HG03354 (cell line): Measurements from ENCODE around the gene PP2D1.
"Not testable (repeated sequence)": the region's sequence is repeated elsewhere in the genome, so short reads cannot be mapped to it uniquely, and the experiment has no call there.

Experiments used
- ATAC-seq: cut with Tn5 transposase; IDR thresholded peaks from one replicate; pipeline ENCODE4 v1.9.1; 2021; ENCODE audit warnings: mild to moderate bottlenecking; ENCODE audit not compliant: unreplicated experiment, poor library complexity, severe bottlenecking

PP2D1 gene

DNA sequence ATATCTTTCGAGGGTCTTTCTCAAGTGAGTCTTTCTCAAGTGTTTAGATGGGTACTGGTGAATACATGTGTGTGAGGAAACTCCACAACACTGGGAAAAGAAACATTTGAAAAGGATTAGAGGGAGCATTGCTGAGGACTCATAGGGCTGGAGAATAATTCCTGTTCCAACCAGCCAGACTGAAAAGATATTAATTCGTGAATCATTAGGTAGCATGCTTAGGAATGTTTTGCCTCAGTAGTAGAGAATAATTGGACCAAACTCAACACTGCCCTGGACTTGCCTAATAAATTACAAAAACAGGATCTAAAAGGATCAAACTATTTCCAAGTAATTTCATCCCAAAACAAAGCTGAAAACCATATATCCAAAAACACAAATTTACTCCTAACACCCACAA, 17.3 kb downstream of the PP2D1 start:
- no peak for ATAC-seq

DNA sequence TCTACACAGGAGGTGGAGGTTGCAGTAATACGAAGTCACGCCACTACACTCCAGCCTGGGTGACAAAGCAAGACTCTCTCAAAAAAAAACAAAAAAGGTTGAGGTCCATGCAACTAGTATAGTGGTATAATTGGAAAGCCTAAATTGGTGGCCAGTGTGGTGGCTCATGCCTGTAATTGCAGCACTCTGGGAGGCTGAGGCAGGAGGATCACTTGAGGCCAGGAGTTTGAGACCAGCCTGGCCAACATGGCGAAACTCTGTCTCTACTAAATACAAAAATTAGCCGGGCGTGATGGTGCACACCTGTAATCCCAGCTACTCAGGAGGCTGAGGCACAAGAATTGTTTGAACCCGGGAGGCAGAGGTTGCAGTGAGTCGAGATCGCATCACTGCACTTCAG, 23.2 kb downstream of the PP2D1 start:
- not testable (repeated sequence) for ATAC-seq

DNA sequence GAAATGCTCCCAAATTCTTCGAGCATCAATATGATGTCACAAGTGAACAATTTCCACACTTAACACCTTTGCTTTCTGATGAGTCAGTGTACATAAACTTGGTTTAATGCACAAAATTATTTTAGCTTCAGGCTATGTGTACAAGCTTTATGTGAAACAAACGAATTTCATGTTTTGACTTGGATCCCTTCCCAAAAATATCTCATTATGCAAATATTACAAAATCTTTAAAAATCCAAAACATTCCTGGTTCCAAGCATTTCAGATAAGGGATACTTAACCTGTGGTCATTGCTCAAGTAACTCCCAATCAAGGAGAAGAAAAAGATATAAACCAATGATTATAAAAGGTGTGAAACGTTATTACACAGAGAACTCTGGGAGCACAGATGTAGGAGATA, 40.0 kb downstream of the PP2D1 start:
- no peak for ATAC-seq

DNA sequence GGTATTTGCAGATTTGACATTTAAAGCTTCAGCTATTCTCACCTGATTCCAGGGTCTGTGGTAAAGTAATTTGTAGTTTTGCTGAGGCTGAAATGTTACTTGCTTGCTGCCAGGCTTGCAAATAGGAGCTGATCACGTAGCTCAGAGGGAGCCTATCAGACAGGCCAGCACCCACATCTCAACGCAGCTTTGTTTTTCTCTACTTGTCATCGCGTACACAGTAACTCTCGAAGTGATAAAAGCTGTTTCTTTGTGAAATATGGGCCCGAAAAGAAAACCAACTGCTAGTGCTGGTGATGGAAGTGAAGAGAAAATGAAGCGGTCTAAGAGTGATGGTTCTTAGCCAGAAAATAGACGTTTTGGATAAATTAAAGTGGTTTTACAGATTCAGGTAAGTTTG, 41.7 kb downstream of the PP2D1 start:
- no peak for ATAC-seq

DNA sequence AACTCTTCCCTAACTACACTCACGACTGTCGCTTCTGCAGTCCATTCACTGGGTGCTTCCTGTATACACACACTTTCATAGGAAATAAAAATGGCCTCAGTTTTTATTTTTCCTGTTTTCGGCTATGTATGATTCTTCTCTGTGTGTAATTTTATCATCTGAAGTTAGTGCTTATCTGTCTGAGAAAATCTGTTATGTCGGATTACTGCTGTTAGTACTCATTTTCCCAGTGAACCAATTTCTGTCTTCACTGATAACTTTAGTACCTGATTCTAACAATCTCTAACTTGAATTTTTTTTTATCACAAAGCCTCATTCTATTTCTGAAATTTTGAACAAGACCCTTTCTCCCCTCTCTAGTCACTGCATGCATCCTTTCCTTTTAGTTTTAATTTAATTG, 44.3 kb downstream of the PP2D1 start:
- ATAC-seq, result no peak

DNA sequence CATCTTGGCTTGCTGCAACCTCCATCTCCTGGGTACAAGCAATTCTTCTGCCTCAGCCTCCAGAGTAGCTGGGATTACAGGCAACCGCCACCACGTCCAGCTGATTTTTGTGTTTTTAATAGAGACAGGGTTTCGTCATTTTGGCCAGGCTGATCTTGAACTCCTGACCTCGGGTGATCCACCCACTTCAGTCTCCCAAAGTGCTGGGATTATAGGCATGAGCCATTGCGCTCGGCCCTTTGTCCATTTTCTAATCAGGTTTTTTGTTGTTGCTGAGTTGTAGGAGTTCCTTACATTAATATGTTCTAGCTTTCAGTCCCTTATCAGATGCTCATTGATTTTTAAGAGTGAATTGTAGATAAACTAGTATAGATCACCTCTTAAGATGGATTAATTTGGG, 44.9 kb downstream of the PP2D1 start:
- no peak for ATAC-seq

DNA sequence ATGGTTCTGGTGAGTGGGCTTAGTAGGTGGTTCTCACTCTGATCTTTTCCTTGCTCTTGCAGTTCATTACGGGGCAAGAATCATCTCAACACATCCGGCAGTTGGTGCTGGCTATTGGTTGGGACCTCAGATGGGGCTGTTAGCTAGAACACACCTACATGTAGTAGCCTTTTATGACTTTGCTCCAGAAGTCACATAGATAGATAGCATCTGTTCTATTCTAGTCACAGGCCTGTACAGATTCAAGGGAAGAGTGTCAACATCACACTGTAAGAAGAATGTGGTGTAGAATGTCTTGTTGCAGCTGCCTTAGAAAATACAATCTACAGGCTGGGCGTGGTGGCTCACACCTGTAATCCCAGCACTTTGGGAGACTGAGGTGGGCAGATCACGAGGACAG, 50.1 kb downstream of the PP2D1 start:
- no peak for ATAC-seq

DNA sequence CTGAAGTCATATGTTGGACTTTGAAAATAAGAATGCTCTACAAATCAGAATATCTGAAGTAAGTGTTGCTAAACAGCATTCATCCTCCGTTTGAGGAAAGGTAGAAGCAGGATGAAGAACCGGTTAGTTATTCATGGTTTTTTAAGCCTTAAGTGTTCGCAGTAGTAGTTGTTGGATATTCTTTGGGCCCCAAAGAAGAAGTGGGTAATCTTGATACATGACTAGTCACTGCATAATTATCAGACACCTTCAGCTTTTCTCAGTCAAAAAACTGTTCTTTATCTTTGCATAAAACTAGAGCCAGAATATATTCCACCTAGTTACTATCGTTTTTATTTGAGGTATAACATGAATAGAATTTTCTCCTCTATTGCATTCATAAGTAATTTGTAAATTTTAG, 51.4 kb downstream of the PP2D1 start:
- ATAC-seq, result no peak

DNA sequence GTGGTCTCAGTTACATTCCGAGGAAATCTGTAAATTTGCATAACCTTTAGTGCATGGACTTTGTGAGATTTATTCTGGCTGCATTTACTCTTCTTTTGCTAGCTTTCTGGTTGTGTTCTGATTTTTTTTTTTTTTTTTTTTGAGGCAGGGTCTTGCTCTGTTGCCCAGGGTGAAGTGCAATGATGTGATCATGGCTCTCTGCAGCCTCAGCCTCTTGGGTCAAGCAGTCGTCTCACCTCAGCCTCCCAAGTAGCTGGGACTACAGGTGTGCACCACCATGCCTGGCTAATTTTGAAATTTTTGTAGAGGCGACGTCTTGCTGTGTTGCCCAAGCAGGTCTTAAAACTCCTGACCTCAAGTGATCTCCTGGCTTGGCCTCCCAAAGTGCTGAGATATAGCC, 52.6 kb downstream of the PP2D1 start:
- no peak for ATAC-seq

DNA sequence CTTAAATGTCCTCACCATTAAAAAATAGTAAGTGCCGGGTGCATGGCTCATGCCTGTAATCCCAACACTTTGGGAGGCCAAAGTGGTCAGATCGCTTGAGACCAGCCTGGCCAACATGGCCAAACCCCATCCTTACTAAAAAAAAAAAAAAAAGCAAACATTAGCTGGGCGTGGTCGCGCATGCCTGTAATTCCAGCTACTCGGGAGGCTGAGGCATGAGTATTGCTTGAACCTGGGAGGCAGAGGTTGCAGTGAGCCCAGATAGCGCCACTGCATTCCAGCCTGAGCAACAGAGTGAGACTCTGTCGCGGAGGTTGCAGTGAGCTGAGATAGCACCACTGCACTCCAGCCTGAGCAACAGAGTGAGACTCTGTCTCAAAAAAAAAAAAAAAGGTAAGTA, 54.7 kb downstream of the PP2D1 start:
- ATAC-seq, result not testable (repeated sequence)

DNA sequence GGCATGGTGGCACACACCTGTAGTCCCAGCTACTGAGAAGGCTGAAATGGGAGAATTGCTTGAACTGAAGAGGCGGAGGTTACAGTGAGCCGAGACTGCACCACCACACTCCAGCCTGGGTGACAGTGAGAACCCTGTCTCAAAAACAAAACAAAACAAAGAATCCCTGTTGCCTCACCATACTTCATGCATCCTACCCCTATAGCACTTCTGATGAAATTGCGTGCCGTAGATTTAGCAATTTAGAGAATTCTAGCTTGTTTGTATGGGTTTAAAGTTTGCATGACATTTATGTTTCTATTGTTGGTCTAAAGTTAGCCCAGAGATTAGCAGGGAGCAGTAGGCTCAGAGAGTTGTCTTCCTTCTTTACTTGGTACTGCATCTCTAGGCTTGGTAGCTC, 57.4 kb downstream of the PP2D1 start:
- ATAC-seq, result no peak

DNA sequence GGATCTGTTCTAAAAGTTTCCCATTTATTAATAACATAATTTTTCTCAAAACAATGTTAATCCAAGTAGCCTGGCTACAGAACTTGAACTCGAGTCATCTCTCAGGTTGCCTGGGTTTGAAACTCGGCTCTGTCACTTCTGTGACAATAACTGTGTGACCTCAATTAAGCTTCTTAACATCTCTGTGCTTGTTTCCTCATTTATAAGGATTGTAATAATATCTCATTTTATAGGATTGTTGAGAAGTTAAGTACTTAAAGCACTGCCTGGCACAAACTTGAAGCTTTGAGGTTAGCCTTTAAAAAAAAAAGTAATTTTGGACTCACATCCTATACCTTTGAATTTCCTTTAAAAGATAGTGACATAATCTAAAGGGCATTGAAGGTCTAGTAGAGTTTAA, 61.7 kb downstream of the PP2D1 start:
- no peak for ATAC-seq

DNA sequence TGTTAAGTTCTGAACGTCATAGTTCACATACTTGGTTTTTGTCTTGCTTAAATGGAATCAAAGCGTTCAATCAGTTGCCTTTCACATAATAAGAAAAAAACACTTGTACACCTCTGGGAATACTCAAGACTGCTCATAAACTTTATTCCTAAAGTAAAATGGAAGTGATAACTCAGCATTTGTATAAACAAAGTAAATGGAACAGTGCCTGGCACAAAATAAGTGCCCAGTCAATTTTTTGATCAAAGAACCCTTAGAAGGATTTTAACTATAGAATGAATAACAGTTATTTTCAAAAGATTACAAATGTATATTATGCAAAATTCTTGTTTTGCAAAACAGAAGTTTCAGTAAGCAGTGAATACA, 63.9 kb downstream of the PP2D1 start:
- ATAC-seq, result no peak

DNA sequence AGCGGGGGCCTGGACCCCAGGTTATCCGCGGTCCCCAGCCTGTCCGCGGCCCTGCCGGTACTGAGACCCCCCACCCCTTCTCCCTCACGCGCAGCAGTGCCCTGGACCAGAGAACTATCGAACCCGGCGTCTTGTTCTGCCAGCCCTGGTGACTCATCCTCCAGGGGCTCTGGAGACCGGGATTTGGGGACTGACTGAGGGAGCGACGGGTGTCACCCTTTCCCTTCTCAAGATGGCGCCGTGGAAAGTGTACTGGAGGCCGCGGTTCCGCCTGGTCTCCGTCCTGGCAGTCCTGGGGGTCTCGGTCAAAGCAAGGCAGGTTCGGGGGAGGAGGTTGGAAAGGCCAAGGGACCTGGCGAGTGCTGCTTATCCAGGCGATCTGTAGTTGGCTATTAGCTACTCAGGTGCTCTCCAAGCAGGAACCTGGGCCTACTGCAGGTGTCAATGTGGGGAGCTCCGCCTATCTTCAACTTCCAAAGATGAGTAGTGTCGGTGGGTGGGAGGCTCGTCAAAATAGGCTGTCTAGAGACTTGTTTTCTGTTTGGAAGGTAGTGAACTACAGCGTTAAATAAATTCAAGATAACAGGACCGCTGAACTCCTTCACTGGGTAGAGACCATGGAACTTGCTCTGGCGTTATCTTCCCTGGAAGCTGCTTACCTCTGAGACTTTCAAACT, 64.4 kb downstream of the PP2D1 start:
- ATAC-seq, result peak; percentile 22

DNA sequence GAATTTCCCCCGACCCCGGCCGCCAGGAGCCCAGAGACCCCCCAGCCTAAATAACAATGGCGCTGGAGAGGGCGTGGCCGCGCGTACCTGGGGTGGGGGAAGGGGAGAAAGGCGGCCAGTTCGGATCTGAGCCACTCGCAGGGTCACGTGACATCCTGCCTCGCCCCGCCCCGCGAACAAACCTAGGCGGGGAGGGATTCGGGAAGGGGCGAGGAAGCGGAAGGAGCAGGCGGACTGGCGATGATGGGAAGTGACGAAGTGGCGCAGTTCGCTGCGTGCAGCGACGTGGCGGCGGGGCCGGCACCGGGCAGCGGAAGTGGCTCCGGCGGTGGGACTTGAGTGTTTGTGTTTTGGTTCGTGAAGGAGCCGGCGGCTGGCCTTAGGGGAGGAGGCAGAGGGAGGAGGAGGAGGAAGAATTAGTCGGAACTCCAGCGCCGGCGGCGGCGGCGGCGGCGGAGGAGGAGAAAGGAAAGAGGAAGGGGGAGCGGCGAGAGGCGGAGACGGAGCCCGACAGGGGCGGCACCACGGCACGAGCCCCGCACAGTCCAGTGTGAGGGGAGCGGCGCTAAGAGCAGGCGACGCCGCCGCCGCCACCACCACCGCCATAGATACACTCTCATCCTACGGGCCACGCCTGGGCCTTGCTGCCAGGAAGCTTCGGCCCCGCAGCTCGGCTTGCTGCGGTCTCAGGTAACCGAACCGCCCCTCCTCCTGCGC, 65.1 kb downstream of the PP2D1 start, which contains the start of gene RAB5A:
Gene RAB5A, plus strand, starts transcription at position 266 of the 717 bp plus-strand sequence. CDS start 3,802 bp downstream, outside the sequence.
- ATAC-seq, result peak; percentile 94

DNA sequence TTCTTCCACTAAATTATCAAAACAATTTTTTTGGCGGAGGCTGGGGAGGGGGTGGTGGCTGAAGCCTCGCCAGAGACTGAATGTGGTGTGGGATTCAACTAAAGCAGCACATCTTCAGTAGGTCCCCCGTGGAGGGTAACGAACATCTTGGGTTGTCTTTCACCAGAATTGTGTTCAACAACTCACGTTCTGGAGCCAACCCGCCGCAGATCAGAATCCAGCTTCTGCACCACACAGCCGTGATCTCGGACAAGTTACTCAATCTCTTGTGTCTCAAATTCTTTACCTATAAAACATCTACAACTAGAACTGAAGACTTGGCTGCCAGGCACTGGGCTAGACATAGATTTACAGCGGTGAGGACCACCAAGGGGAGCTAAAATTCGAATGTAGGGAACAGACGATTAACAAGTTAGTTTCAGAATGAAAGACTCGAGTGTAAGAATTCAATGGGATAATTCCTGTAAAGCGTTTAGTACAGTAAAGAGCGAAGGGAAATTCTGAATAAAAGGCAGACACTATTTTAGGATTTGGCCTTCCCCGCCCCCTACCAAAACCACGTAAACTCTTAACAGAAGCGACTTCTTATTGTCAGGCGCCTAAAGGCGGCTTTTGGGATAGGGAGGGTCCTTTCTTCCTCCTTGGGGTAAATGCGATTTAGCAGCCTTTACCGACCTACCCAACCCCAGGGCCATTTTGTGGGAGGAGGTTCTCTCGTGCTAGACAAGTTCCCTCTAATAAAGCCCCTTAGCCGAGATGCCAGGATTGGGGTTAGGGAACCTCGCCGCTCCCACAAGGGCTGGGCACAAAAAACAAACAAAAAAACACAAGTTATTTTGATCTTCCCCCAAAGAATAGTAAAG, 65.9 kb downstream of the PP2D1 start:
- ATAC-seq, result peak; percentile 18

DNA sequence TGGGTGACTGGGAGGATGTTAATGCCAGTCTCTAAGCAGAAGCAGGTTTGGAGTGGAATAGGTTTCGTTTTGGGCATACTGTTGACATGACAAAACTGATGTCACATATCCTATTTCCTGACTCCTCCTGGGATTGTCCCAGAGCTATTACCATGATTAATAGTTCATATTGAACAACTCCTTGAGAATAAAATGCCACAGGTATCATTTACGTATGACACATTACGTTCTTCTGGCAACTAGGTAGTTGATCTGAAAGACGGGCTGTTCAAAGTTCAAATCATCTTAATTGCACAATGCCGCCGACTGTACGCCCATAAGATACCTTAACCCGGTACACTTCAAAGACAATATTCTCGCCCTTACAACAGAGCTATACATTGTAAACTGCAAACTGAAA, 66.5 kb downstream of the PP2D1 start:
- ATAC-seq, result no peak

DNA sequence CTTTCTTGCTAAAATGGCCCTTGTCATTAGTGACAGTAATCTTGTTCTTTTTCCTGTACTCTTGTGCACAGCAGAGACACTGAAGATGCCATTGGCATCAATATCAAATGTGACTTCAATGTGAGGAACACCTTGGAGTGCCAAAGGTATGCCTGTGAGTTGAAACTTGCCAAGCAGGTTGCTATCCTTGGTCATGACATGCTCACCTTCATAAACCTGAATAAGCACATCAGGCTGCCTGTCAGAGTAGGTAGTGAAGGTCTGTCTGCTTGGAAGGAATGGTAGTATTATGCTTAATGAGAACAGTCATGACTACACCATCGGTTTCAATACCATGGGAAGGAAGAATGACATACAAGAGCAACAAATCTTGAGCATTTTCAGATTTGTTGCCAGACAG, 71.4 kb downstream of the PP2D1 start:
- ATAC-seq, result no peak

DNA sequence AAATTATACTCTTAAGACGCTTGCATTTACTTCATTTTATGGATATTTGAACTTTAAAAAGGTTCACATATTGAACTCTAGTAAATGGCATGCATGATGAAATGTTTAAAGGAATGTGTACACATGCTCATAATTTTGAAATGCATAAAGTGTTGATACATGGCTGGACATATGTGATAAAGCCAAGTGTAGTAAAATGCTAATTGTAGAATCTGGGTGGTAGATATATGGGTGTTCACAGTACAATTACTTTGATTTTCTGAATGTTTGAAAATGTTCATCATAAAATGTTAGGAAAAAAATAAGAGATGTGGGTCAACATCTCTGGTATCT, 73.8 kb downstream of the PP2D1 start:
- no peak for ATAC-seq

DNA sequence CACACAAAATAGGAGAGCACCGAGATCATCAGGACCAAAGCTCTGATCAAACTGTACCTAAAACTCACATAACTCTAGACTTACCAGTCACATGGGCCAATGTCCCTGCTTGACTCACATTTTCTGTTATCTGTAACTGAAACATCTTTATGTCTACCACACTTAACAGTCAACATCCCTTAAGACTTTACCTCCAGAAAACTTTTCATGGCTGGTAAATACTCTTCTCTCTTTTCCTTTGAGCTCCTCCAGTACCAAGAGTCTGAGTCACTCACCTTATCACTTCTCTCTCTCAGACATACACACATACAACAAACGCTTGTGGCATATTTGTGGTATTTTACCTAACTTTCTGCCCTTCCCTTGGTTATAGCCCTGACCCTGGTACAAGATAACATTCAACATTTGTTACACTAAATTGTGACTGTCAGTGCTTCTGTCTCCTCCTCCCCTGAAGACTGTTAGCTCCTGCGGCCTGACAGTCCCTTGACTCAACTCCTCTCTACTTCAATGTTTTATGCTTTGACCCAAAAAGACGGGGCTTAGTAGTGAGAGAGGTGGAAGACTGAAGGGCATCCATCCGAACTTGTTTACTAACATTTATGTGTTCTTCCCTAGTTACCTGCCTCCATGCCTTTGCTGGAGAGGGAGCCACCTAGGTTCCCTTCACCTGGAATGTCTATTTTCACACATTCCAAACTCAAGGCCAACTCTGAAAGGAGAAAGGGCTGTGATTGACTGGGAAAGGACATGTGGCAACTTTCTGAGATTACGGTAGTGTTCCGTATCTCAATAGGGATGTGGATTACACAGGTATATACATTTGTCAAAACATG, 74.4 kb downstream of the PP2D1 start:
- no peak for ATAC-seq
